Right lobe of liver (tissue), 4 donors: ENCODE measurements around the gene PITPNC1.
"Not testable (repeated sequence)": the region's sequence is repeated elsewhere in the genome, so short reads cannot be mapped to it uniquely, and the experiment has no call there.

Source experiments
- POLR2A ChIP-seq: fragments of 450-650 bp; IDR thresholded peaks from one replicate; pipeline ENCODE4 v1.6.1; 2017; ENCODE audit warnings: antibody characterized with exemption, mild to moderate bottlenecking
- TF ChIP-seq, protein P1 (sequence below), 4 donors: fragments of 200-600 bp in 3 of 4; fragments of 450-650 bp in 1 of 4; IDR thresholded peaks; one replicate each; pipeline versions ENCODE4 v1.5.1 to v1.8.0; 2016 to 2022; ENCODE audit warnings: antibody characterized with exemption in 4 of 4, mild to moderate bottlenecking in 2 of 4
- donor health status: DM: no; HTN: no; CAD: no.
- donor health status: DM: no; HTN: no; CAD: no.
- donor health status: DM: no; HTN: yes; CAD: no.

DNA sequence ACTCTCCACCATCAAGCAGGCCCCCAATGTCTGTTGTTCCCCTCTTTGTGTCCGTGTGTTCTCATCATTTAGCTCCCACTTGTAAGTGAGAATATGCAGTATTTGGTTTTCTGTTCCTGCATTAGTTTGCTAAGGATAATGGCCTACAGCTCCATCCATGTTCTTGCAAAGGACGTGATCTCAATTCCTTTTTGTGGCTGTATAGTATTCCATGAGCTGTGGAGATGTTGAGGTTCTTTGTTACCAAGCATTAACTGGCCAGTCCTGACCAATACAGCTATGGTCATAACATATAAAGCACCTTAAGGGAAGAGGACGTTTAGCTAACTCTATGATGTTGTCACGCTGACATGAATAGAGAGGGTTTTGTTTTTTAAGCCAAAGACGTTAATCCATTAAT, 118.5 kb downstream of the PITPNC1 start:
- TF ChIP-seq, protein P1, sequence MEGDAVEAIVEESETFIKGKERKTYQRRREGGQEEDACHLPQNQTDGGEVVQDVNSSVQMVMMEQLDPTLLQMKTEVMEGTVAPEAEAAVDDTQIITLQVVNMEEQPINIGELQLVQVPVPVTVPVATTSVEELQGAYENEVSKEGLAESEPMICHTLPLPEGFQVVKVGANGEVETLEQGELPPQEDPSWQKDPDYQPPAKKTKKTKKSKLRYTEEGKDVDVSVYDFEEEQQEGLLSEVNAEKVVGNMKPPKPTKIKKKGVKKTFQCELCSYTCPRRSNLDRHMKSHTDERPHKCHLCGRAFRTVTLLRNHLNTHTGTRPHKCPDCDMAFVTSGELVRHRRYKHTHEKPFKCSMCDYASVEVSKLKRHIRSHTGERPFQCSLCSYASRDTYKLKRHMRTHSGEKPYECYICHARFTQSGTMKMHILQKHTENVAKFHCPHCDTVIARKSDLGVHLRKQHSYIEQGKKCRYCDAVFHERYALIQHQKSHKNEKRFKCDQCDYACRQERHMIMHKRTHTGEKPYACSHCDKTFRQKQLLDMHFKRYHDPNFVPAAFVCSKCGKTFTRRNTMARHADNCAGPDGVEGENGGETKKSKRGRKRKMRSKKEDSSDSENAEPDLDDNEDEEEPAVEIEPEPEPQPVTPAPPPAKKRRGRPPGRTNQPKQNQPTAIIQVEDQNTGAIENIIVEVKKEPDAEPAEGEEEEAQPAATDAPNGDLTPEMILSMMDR (IDR thresholded peaks at IDR 0.05): not testable (repeated sequence)
- TF ChIP-seq POLR2A: not testable (repeated sequence)
